Lung (tissue), 12 donors: ENCODE measurements around the gene CEPT1. TPM values are rescaled to one million over a fixed set of nuclear protein-coding genes. Genes with fewer than 3 reads are reported as not detected.

Source experiments
- ATAC-seq: fragments of 200-7000 bp; cut with Tn5 transposase; one replicate; pipeline ENCODE4 v1.9.1; 2020; ENCODE audit warnings: moderate number of reproducible peaks; ENCODE audit not compliant: insufficient read depth, low FRiP score
- DNase-seq, 3 donors: peaks; one replicate each; pipeline ENCODE4 v3.0.0-alpha.2; 2013 to 2017
- H3K27ac ChIP-seq, 2 donors: one replicate each; pipeline ENCODE4 v1.5.1; 2013; ENCODE audit warnings: mild to moderate bottlenecking in 2 of 2, moderate library complexity in 2 of 2, control low read depth in 1 of 2, inconsistent platforms in 1 of 2, low read depth in 1 of 2, low read length in 1 of 2
- H3K27me3 ChIP-seq, 3 donors: one replicate each; pipeline ENCODE4 v1.5.1; 2013; ENCODE audit warnings: low read length in 2 of 3; ENCODE audit not compliant: control insufficient read depth in 3 of 3, insufficient read depth in 3 of 3
- H3K36me3 ChIP-seq, 4 donors: one replicate each; pipeline ENCODE4 v1.5.1; 2013; ENCODE audit warnings: low read length in 4 of 4, mild to moderate bottlenecking in 1 of 4, moderate library complexity in 1 of 4; ENCODE audit not compliant: control insufficient read depth in 4 of 4, insufficient read depth in 4 of 4
- H3K4me1 ChIP-seq, 5 donors: one replicate each; pipeline ENCODE4 v1.5.1; 2013; ENCODE audit warnings: low read length in 5 of 5, mild to moderate bottlenecking in 2 of 5, moderate library complexity in 1 of 5; ENCODE audit not compliant: control insufficient read depth in 5 of 5, insufficient read depth in 5 of 5
- H3K4me3 ChIP-seq: one replicate; pipeline ENCODE4 v1.5.1; 2013; ENCODE audit warnings: mild to moderate bottlenecking, control low read depth, moderate library complexity
- H3K9ac ChIP-seq, 2 donors: one replicate each; pipeline ENCODE4 v1.5.1; 2013; ENCODE audit warnings: low read length in 2 of 2, control low read depth in 1 of 2; ENCODE audit not compliant: insufficient read depth in 1 of 2
- H3K9me3 ChIP-seq, 4 donors: one replicate each; pipeline ENCODE4 v1.5.1; 2013; ENCODE audit warnings: low read length in 3 of 4, mild to moderate bottlenecking in 1 of 4, moderate library complexity in 1 of 4; ENCODE audit not compliant: control insufficient read depth in 4 of 4, insufficient read depth in 3 of 4
- CTCF ChIP-seq: IDR thresholded peaks from 2 replicates; pipeline ENCODE4 v1.5.1; 2012; ENCODE audit warnings: mild to moderate bottlenecking; ENCODE audit errors: control extremely low read depth, extremely low read depth
- WGBS, 2 donors: extraction: QIAGEN DNeasy Blood & Tissue Kit; methylation state at CpG; one replicate each; pipeline ENCODE4 v1.1.7; 2013; 5-methylcytosine and 5-hydroxymethylcytosine counted together
- polyA plus RNA-seq, 2 donors: library from polyadenylated mRNA; stranded (reverse); fragments of 200-250 nt; gene quantifications; one replicate each; pipeline ENCODE4 v1.2.1, GENCODE V29; 2013
- total RNA-seq, 2 donors: library from RNA; depleted of rRNA in 1 of 2; stranded (reverse); fragments of >200 nt in 1 of 2; gene quantifications; one replicate each; pipeline ENCODE4 v1.2.1, GENCODE V29; 2014 to 2021
- donor health status: control.
- donor health status: control.
- donor health status: Bipolar disorder and iron deficiency.
- donor health status: healthy.
- donor health status: DM: yes; HTN: yes; CAD: no.

Gene CEPT1
- total and polyA plus RNA-seq, 4 donors: 18.6 to 71.2 (median 26.2) TPM

GRCh38 chr1:111161843-111162487 lies 21.9 kb downstream of the CEPT1 start:
- no peak overlapping the region for H3K9ac ChIP-seq
- WGBS, 2 donors: 40 to 43% methylated on average over 1 of the region's 1 CpG
- peaks cover 0 to 17% (median 4%) of the 10 kb centered on the region in 5 donors for H3K4me1 ChIP-seq
- no peaks in the 10 kb centered on the region for H3K27me3 ChIP-seq
- TF ChIP-seq CTCF: no peak
- H3K27ac ChIP-seq: no peak overlapping the region
- H3K9me3 ChIP-seq: no peaks in the 10 kb centered on the region
- peaks cover 0 to 12% (median 7%) of the 10 kb centered on the region in 4 donors for H3K36me3 ChIP-seq
- no peak overlapping the region for H3K4me3 ChIP-seq
- DNase-seq (peak in 2 of 3 donors; percentile 23 to 45), ATAC-seq (no peak)

- Histone ChIP-seq H3K27me3 (no peaks in the 10 kb centered on the region), H3K9ac (no peak overlapping the region), H3K27ac (no peak overlapping the region), H3K4me3 (no peak overlapping the region), H3K9me3 (no peaks in the 10 kb centered on the region), H3K4me1 (peaks cover 0 to 17% (median 4%) of the 10 kb centered on the region in 5 donors), H3K36me3 (peaks cover 0 to 14% (median 7%) of the 10 kb centered on the region in 4 donors)
- TF ChIP-seq CTCF: no peak
- DNase-seq: peak in 2 of 3 donors; percentile 52 to 55
- no peak for ATAC-seq
- WGBS, 2 donors: 92 to 93% methylated on average over 2 of the region's 2 CpGs
These were observed 22.5 kb downstream of the CEPT1 start for GRCh38 chr1:111162488-111162880.

- TF ChIP-seq CTCF: no peak
- DNase-seq: no peak
- WGBS, 2 donors: 96 to 97% methylated on average over 4 of the region's 4 CpGs
- Histone ChIP-seq H3K9ac (no peak overlapping the region), H3K36me3 (peaks cover 0 to 20% (median 7%) of the 10 kb centered on the region in 4 donors), H3K27me3 (no peaks in the 10 kb centered on the region), H3K27ac (no peak overlapping the region), H3K4me1 (peaks cover 0 to 17% (median 4%) of the 10 kb centered on the region in 5 donors), H3K9me3 (no peaks in the 10 kb centered on the region), H3K4me3 (no peak overlapping the region)
- no peak for ATAC-seq
These were observed 23.3 kb downstream of the CEPT1 start for GRCh38 chr1:111163363-111163762.
